GM18868 (cell line): Measurements from ENCODE around the gene IGFL4.

Source experiments
- ATAC-seq: cut with Tn5 transposase; IDR thresholded peaks from one replicate; pipeline ENCODE4 v1.9.1; 2021; ENCODE audit warnings: mild to moderate bottlenecking, moderate library complexity; ENCODE audit not compliant: unreplicated experiment

The IGFL4 gene

DNA sequence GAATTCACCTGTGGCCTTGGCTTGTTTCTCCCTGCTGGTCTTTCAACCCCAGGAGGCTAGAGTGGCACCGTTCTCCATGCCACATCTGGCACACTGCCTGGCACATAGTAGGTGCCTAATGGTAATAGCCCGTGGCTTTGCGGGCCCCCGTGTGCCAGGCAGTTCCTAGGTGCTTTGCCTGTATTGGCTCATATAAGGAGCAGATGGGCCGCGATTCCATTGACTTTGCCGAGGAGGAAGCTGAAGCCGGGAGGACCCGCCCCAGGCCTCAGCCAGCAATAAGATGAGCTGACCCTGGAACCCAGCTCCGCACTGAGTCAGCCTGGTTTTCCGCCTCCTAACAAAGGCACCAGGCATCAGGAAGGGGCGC is 18.8 kb downstream of the IGFL4 start:
- ATAC-seq = no peak

- no peak for ATAC-seq
Observed at GRCh38 chr19:46021531-46022041, 19.2 kb downstream of the IGFL4 start.

DNA sequence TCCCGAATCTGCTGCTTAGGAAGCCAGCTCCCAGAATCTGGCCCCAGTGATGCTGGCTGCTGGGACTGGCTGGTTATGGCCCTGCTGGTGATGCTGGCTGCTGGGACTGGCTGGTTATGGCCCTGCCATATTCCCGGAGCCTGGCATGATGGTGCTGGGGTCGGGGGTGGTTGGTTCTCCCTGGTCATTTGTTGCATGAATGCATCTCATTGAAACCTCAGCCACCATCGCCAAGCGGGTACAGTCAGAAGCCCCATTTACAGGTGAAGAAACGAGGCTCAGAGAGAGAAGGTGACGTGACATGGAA is 20.0 kb downstream of the IGFL4 start:
- no peak for ATAC-seq

- ATAC-seq = no peak
Observed at GRCh38 chr19:46019270-46019669, 21.5 kb downstream of the IGFL4 start.

GRCh38 chr19:46018729-46019251 is 22.0 kb downstream of the IGFL4 start:
- no peak for ATAC-seq

GRCh38 chr19:46017874-46018675 is 22.7 kb downstream of the IGFL4 start:
- no peak for ATAC-seq

DNA sequence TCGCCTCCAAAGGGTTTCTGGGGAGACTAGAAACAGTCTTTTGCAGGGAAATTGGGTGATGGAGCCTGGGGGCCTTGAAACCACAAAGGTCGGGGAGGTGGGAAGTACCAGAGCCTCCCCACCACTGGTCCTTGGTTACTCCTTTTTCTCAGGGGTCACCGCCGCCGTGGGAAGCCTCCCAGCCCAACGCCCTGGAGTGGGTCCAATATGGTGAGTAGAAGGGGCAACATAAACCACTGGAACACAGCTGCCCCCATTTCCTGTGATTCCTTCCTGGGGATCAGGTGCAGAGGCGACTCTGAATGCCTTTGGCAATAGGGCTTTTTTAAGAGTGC is 23.7 kb downstream of the IGFL4 start:
- no peak for ATAC-seq

DNA sequence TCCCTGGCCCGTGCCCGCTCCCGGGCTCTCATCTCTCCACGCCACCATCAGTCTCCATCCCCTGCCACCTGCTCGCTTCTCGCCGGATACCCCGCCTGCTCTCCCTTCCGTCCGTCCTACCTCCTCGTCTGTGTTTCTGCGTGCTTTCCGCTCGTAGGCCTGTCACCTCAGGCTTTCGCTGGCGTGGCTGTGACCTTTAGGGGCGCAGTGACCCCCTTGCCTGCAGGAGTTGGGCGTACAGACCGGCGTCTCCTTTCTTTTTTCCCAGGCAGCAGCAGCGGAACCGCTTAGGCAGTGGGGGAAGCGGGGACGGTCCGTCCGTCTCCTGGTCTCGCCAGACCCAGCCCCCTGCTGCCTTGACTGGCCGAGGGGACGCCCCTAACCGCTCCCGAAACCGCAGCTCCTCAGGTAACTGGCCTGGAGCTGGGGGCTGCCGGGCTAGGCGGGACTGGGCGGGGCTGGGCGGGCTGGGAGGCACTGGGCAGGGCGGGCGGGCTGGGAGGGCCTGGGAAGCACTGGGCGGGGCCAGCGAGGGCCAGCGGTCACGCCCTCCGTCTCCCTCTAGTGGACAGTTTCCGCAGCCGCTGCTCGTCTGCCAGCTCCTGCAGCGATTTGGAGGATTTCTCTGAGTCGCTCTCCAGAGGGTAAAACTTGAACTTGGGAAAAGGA is 24.2 kb downstream of the IGFL4 start:
- peak; percentile 35 for ATAC-seq

DNA sequence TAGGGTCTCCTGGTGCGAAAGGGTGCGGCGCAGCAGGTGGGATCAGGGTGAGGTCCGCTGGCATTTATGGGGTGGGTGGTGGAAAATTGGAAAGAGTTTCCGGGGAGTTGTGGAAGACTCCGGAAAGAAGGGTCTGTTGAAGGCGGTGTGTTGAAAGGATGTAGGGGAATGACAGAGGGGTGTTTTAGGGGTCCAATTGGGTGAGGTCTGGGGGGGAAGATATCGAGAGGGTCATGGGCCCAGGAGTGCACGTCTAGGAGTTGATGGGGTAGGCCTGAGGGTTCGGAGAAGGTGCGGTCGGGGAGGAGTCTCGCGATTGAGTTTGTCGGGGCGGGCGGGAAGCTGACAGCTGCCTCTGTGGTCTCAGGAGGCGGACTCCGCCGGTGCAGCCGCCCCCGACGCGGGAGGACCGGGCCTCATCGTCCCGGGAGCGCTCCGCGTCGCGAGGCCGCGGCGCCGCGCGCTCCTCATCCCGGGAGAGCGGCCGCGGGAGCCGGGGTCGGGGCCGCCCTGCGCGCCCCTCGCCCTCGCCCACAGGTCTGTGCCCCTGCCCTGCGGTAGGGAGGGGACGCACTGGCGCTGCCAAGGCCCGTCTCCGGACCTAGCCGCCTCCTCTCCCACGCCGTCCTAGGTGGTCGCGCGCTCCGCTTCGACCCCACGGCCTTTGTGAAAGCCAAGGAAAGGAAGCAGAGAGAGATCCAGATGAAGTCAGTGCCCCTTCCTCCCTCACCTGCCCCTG is 24.9 kb downstream of the IGFL4 start:
- no peak for ATAC-seq

DNA sequence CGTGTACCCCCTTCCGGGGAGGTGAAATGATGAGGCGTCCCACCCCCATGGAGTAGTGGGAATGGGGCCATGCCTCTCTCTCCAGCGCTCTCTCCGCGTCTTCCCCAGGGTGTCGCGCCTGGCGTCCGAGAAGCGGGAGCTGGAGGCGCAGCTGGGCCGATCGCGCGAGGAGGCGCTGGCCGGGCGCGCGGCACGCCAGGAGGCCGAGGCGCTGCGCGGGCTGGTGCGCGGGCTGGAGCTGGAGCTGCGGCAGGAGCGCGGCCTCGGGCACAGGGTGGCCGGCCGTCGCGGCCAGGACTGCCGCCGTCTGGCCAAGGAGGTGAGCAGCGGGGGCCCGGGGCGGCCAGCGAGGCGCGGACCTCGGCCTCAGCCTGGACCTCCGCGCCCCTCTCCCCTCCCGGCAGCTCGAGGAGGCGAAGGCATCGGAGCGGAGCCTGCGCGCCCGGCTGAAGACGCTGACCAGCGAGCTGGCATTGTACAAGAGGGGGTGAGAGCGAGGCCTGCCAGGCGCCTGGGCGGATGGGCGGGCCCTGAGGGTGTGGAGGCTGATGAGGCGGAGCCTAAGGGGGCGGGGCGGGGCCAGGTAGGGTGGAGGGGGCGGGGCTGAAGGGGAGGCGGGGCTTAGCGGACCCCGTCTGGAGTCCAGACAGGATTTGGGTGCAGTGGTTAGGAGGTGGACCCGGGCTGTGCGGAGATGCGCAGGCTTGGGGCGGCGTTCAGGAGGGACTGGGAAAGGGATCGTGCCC is 25.7 kb downstream of the IGFL4 start:
- ATAC-seq = no peak

DNA sequence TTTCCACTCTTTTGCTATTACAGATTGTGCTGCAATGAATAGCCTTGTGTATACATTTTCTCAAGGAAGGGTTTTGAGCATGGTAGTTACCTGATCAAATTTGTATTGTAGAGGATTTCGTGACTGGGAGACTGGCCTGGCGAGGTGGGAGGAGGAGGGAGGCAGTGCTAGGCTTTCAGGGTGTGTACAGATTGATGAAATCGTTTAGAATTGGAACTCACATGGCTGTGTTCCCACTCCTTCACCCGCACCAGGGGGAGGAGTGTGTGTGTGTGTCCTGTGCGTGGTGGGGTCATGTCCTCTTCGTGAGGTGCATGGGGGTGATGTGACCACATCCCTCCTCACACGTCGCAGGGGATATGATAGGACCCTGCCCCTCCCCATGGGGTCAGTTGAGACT is 26.3 kb downstream of the IGFL4 start:
- ATAC-seq = no peak

DNA sequence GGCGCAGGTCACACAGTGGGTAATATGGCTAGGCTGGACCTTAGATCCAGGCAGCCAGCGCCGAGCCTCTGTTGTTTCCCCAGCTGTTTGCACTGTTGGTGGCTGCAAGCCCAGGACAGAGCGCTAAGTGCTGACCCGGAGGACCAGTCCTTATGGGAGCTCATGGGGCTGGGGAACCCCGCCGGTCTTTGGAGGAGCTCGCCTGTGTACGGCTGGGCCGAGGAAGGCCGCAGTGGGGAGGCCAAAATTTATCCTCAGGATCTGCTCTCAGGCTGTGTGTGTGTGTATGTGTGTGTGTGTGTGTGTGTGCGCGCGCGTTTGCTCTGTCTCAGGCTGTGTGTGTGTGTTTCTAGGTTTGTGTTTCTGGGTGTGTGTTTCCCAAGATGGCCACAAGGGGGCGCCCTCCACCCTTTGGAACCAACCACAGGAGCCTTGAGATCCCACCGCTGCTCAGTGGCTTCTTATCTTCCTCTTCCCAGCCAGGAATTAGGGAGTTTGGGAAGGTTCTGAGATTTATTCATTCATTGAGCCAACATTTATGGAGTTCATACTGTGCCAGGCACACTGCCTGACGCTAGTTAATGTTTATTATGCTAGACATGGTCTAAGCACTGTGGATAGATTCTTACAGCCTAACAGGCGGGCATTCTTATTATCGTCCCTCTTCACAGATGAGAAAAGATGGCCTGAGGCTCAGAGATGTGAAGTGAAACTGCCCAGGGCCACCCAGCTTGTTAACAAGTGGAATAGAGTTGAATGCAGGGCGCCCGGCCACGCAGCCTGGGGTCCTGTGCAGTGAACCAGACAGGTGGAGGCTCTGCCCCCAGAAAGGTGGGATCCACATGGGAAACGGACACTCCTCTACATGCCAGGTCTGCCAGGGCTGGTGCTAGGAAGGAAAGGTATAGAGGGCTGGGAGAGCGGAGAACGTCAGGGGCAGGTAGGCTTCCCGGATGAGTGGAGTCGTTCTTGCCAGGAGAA is 31.0 kb downstream of the IGFL4 start:
- ATAC-seq = no peak

DNA sequence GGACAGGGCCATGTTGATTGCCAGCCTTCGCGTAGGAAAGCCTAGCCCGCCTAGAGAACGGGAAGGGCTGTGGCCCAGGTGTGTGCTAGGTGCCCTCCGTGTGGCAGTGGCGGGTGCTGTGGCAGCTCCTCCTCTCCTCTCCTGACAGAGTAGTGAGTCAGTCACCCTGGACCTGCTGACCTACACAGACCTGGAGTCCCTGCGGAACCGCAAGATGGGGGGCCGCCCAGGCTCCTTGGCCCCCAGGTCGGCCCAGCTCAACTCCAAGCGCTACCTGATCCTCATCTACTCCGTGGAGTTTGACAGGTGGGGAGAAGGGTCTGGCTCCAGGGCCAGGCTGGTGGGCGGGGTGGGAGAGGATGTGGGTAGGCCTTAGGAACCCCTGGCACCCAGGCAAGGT is 34.4 kb downstream of the IGFL4 start:
- ATAC-seq = no peak

DNA sequence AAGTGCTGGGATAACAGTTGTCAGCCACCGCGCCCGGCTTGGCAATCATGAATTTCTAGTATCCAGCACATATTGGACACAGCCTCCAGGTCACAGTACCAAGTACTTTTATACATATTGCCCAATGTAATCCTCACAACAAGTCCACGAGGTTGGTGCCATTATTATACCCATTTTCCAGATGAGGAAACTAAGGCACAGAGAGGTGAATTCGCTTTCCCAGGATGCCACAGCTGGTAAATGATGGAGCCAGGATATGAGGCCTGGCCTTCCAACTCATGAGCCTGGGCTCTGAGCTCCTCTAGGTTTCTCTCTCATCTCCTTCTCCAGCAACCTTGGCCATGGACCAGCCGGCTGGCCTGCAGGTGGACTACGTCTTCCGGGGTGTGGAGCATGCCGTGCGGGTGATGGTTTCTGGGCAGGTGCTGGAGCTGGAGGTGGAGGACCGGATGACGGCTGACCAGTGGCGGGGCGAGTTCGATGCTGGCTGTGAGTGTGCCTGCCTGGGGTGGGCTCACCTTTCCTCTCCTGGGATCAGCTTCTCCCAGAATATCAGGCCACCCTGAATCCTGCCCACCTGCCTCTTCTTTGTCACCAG is 38.0 kb downstream of the IGFL4 start:
- ATAC-seq = no peak

GRCh38 chr19:46000491-46001246 is 40.1 kb downstream of the IGFL4 start:
- no peak for ATAC-seq

DNA sequence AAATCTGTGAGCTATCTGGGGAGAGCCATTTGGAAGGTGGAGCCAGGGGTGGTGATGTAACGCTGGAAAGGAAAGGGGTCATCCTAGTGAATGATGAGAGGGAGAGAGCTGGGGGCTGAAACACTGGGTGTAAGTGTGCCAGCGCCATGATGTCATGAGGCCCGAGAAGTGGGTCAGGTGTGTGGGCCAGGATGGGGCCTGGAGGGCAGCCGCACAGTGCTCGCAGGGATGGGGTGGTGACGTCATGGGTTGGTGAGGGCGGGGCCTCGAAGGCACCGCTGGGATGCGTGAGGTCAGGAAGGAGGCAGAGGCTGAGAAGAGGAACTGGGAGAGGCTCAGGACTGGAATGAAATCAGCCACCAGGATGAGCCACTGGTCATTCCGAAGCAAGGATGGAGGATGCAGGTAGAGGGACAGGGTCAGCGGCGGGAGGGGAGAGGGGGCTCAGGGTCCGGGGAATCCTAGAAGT is 41.1 kb downstream of the IGFL4 start:
- ATAC-seq = no peak

GRCh38 chr19:45998834-45999233 is 42.0 kb downstream of the IGFL4 start:
- ATAC-seq = no peak

DNA sequence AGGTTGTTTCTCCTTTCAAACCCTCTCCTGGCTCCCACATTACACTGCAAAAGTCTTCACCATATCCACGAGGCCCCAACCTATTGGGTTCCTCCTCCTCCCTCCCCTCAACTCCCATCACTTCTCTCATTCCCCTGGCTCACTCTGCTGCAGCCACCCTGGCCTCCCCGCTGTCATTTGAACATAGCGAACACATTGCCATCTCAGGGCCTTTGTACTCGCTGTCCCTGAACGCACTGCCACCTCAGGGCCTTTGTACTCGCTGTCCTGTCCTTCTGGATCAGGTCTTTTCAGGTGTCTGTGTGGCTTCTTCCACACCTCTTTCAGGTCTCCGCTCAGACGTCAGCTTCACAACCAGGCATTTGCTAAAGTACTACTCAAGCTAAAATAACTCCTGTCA is 43.9 kb downstream of the IGFL4 start:
- ATAC-seq = no peak
